SK-N-SH (cell line): ENCODE data around the gene NSL1. TPM values are rescaled to one million over a fixed set of nuclear protein-coding genes. Genes with fewer than 3 reads are reported as not detected.

ENCODE experiments used
- CTCF ChIA-PET: fragments of 300-600, 350-600 bp; formaldehyde crosslinking; extraction: SDS; loops from one replicate; lab custom pipeline; 2021; lab: Yijun Ruan, JAX
- POLR2A ChIA-PET: fragments of 350-600 bp; sonication (Branson Sonifier 250); formaldehyde crosslinking; extraction: SDS; loops from one replicate; lab custom pipeline; 2020; ENCODE audit warnings: antibody characterized with exemption, inconsistent platforms; lab: Yijun Ruan, JAX
- DNase-seq: peaks from one replicate; pipeline ENCODE4 v3.0.0; 2012
- H2AFZ ChIP-seq: fragments of 200-600 bp; sonication (generic); 2 replicates; pipeline ENCODE4 v1.8.1; 2016; ENCODE audit warnings: antibody characterized with exemption, mild to moderate bottlenecking, low read depth
- H3F3A ChIP-seq: fragments of 200-600 bp; sonication (generic); replicated peaks from 2 replicates; pipeline ENCODE3; 2016; ENCODE audit warnings: antibody characterized with exemption, mild to moderate bottlenecking; ENCODE audit not compliant: insufficient read depth
- H3K27ac ChIP-seq, 2 experiments: fragments of 200-500 bp in 1 of 2; fragments of 200-600 bp in 1 of 2; sonication (Bioruptor generic) in 1 of 2; sonication (generic), shearing (Covaris generic) in 1 of 2; 2 replicates each; pipeline versions ENCODE4 v1.5.1 to v1.6.1; 2014 to 2016; ENCODE audit warnings: low read depth in 2 of 2, inconsistent platforms in 1 of 2, low read length in 1 of 2, mild to moderate bottlenecking in 1 of 2, mixed read lengths in 1 of 2
- H3K27me3 ChIP-seq: fragments of 200-600 bp; sonication (generic), shearing (Covaris generic); 2 replicates; pipeline ENCODE4 v1.6.1; 2016; ENCODE audit warnings: mixed run types; ENCODE audit not compliant: insufficient read depth
- H3K36me3 ChIP-seq, 2 experiments: fragments of 200-500 bp in 1 of 2; fragments of 200-600 bp in 1 of 2; sonication (Bioruptor generic) in 1 of 2; sonication (generic) in 1 of 2; replicated peaks in 1 of 2; 2 replicates each; pipeline versions ENCODE3 to v1.5.1; 2014 to 2016; ENCODE audit warnings: low read length in 1 of 2, mild to moderate bottlenecking in 1 of 2; ENCODE audit not compliant: insufficient read depth in 2 of 2, control insufficient read depth in 1 of 2
- H3K4me1 ChIP-seq, 2 experiments: fragments of 200-500 bp in 1 of 2; fragments of 200-600 bp in 1 of 2; sonication (Bioruptor generic) in 1 of 2; sonication (generic), shearing (Covaris generic) in 1 of 2; 2 replicates each; pipeline versions ENCODE4 v1.5.1 to v1.6.1; 2014 to 2016; ENCODE audit warnings: low read depth in 1 of 2, low read length in 1 of 2, mixed run types in 1 of 2; ENCODE audit not compliant: insufficient read depth in 2 of 2, control insufficient read depth in 1 of 2
- H3K4me2 ChIP-seq: fragments of 200-600 bp; sonication (generic), shearing (Covaris generic); 2 replicates; pipeline ENCODE4 v1.6.1; 2017; ENCODE audit warnings: mixed run types
- H3K4me3 ChIP-seq, 2 experiments: fragments of 200-500 bp in 1 of 2; fragments of 200-600 bp in 1 of 2; sonication (Bioruptor generic) in 1 of 2; sonication (generic), shearing (Covaris generic) in 1 of 2; 2 replicates each; pipeline versions ENCODE4 v1.5.1 to v1.8.1; 2014 to 2016; ENCODE audit warnings: low read depth in 2 of 2, inconsistent platforms in 1 of 2, low read length in 1 of 2, mild to moderate bottlenecking in 1 of 2, mixed read lengths in 1 of 2, moderate library complexity in 1 of 2
- H3K79me2 ChIP-seq: fragments of 200-600 bp; sonication (generic); 2 replicates; pipeline ENCODE4 v1.8.1; 2017; ENCODE audit warnings: mild to moderate bottlenecking; ENCODE audit not compliant: insufficient read depth
- H3K9ac ChIP-seq: fragments of 200-600 bp; sonication (generic); 2 replicates; pipeline ENCODE4 v1.6.1; 2017; ENCODE audit warnings: mixed run types
- H3K9me2 ChIP-seq: fragments of 200-600 bp; sonication (generic); 2 replicates; pipeline ENCODE4 v1.6.1; 2017; ENCODE audit warnings: mixed run types
- H3K9me3 ChIP-seq: fragments of 200-600 bp; sonication (generic); 2 replicates; pipeline ENCODE4 v1.6.1; 2017; ENCODE audit warnings: mixed run types, mild to moderate bottlenecking, moderate library complexity
- H4K20me1 ChIP-seq: fragments of 200-600 bp; sonication (generic); 2 replicates; pipeline ENCODE4 v1.6.1; 2017; ENCODE audit warnings: mild to moderate bottlenecking, mixed run types; ENCODE audit not compliant: insufficient read depth
- CHD2 ChIP-seq: fragments of 150-350 bp; IDR thresholded peaks from 2 replicates; pipeline ENCODE4 v1.6.1; 2018; ENCODE audit warnings: low read length; ENCODE audit not compliant: partially characterized antibody
- ELF1 ChIP-seq: IDR thresholded peaks from 2 replicates; pipeline ENCODE4 v1.4.0; 2012
- EP300 ChIP-seq, 2 experiments: IDR thresholded peaks; 2 replicates each; pipeline versions ENCODE4 v1.4.0 to v1.6.1; 2012; ENCODE audit warnings: borderline replicate concordance in 1 of 2, low read depth in 1 of 2, low read length in 1 of 2
- FOXJ3 ChIP-seq: sonication (generic); formaldehyde crosslinking; IDR thresholded peaks from 2 replicates; pipeline ENCODE4 v1.5.1; 2020; ENCODE audit warnings: mild to moderate bottlenecking, missing genetic modification reagents
- GABPA ChIP-seq: IDR thresholded peaks from 2 replicates; pipeline ENCODE4 v1.4.0; 2012; ENCODE audit warnings: low read depth, mild to moderate bottlenecking
- GATA2 ChIP-seq: sonication (generic); formaldehyde crosslinking; IDR thresholded peaks from 2 replicates; pipeline ENCODE4 v1.5.0; 2020; ENCODE audit warnings: mild to moderate bottlenecking, missing genetic modification reagents
- IRF3 ChIP-seq: fragments of 150-350 bp; IDR thresholded peaks from 2 replicates; pipeline ENCODE4 v1.6.1; 2016; ENCODE audit warnings: mild to moderate bottlenecking, low read depth, low read length
- JUND ChIP-seq: IDR thresholded peaks from 2 replicates; pipeline ENCODE4 v1.4.0; 2012
- MEF2A ChIP-seq: IDR thresholded peaks from 2 replicates; pipeline ENCODE4 v1.4.0; 2012; ENCODE audit warnings: low read depth, borderline replicate concordance
- MXI1 ChIP-seq: IDR thresholded peaks from 2 replicates; pipeline ENCODE4 v1.6.1; 2012; ENCODE audit warnings: mild to moderate bottlenecking, low read depth, low read length, improper control_type of control experiment
- NFIC ChIP-seq: IDR thresholded peaks from 2 replicates; pipeline ENCODE4 v1.4.0; 2012; ENCODE audit warnings: borderline replicate concordance
- NRF1 ChIP-seq: IDR thresholded peaks from 2 replicates; pipeline ENCODE4 v1.6.1; 2012; ENCODE audit warnings: low read depth, mild to moderate bottlenecking, low read length
- POLR2AphosphoS5 ChIP-seq: IDR thresholded peaks from 2 replicates; pipeline ENCODE4 v1.6.1; 2012; ENCODE audit warnings: low read depth, low read length
- RAD21 ChIP-seq: IDR thresholded peaks from 2 replicates; pipeline ENCODE4 v1.6.1; 2012; ENCODE audit warnings: mild to moderate bottlenecking, low read length
- RFX5 ChIP-seq: IDR thresholded peaks from 2 replicates; pipeline ENCODE4 v1.6.1; 2012; ENCODE audit warnings: mild to moderate bottlenecking, improper control_type of control experiment, low read length
- SMC3 ChIP-seq: IDR thresholded peaks from 2 replicates; pipeline ENCODE4 v1.6.1; 2012; ENCODE audit warnings: low read depth, low read length, improper control_type of control experiment
- TAF1 ChIP-seq: IDR thresholded peaks from 2 replicates; pipeline ENCODE4 v1.6.1; 2012; ENCODE audit warnings: low read depth, mild to moderate bottlenecking, low read length, moderate library complexity, borderline replicate concordance
- TCF12 ChIP-seq: IDR thresholded peaks from 2 replicates; pipeline ENCODE4 v1.4.0; 2012
- TEAD4 ChIP-seq: IDR thresholded peaks from 2 replicates; pipeline ENCODE4 v1.4.0; 2012; ENCODE audit warnings: mild to moderate bottlenecking, borderline replicate concordance; ENCODE audit not compliant: insufficient read depth
- WGBS: methylation state at CpG from one replicate; pipeline ENCODE4 v1.1.6; 2017; ENCODE audit warnings: low lambda C conversion rate; 5-methylcytosine and 5-hydroxymethylcytosine counted together
- polyA plus RNA-seq, 3 experiments: library from polyadenylated mRNA; depleted of rRNA; stranded (reverse); fragments of >200 nt; gene quantifications; 2 replicates each; pipeline ENCODE4 v1.2.3, GENCODE V29; 2012
- TF ChIP-seq, protein P1 (sequence below): IDR thresholded peaks from 2 replicates; pipeline ENCODE4; 2012
- TF ChIP-seq, protein P2 (sequence below): IDR thresholded peaks from 2 replicates; pipeline ENCODE4 v1.4.0; 2012; ENCODE audit warnings: low read depth, borderline replicate concordance
- TF ChIP-seq, protein P3 (sequence below): IDR thresholded peaks from 2 replicates; pipeline ENCODE4 v1.6.1; 2012; ENCODE audit warnings: mild to moderate bottlenecking, low read depth, low read length, moderate library complexity

The NSL1 gene
- polyA plus RNA-seq, 1 of the 3 experiments (the other 2 are of a cell fraction), result 22.5 TPM

DNA sequence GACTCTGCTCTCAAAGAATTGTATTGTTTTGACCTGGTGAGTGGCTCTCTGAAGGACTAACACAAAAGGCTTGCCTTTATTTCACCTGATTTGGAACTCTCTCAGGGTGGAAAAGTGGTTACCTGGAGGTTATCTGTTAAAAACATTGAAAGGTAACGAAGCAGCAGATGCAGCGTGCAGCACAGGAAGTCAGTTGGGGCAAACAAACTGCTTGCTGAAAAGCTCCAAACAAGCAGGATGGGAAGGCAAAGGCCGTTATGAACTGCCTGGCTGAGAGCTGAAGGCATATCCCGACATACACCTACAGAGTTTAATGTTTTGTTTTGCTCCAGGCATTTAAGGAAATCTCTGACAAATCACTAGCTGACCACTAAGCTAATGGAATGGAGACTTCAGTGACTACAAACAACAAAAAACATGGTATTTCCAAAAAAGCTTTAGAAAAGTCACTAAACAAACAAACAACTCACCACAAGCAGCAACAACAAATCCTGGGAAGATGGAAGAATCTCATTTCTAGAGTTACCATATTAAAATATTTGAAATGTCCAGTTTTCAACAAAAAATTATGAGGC is 47.6 kb downstream of the NSL1 start:
- no peaks in the 10 kb centered on the region for H3K9me2 ChIP-seq
- TF ChIP-seq TCF12, result no peak
- TF ChIP-seq GABPA, result no peak
- no peak for TF ChIP-seq MXI1
- no peak for TF ChIP-seq MEF2A
- TF ChIP-seq, protein P1, sequence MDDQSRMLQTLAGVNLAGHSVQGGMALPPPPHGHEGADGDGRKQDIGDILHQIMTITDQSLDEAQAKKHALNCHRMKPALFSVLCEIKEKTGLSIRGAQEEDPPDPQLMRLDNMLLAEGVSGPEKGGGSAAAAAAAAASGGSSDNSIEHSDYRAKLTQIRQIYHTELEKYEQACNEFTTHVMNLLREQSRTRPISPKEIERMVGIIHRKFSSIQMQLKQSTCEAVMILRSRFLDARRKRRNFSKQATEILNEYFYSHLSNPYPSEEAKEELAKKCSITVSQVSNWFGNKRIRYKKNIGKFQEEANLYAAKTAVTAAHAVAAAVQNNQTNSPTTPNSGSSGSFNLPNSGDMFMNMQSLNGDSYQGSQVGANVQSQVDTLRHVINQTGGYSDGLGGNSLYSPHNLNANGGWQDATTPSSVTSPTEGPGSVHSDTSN, result no peak
- TF ChIP-seq NFIC, result no peak
- no peak for TF ChIP-seq TAF1
- no peak for TF ChIP-seq EP300 (IDR thresholded peaks at IDR 0.05; ENCODE audit: borderline replicate concordance in 1 of 2, low read depth in 1 of 2, low read length in 1 of 2)
- TF ChIP-seq SMC3, result no peak
- no peak overlapping the region for H3K4me3 ChIP-seq
- no peaks in the 10 kb centered on the region for H3K27me3 ChIP-seq
- H3K9me3 ChIP-seq, result no peaks in the 10 kb centered on the region
- no peak overlapping the region for H3K4me2 ChIP-seq
- H3K9ac ChIP-seq, result no peak overlapping the region
- H3K36me3 ChIP-seq, result peaks cover 0 to 10% of the 10 kb centered on the region in 2 experiments
- H2AFZ ChIP-seq, result no peak overlapping the region
- ChIA-PET CTCF (interaction anchor here (1.1 to 3.2 kb wide), 4 partner anchors 8 to 267 kb away, joined by 3 to 14 read pairs (median 4); no protein-coding TSS in a partner anchor), POLR2A (no interaction called here)
- peaks cover 19% of the 10 kb centered on the region for H3K79me2 ChIP-seq
- WGBS, result 88% methylated on average over 4 of the region's 4 CpGs
- DNase-seq, result no peak
- H3K27ac ChIP-seq, result no peak overlapping the region
- H4K20me1 ChIP-seq, result no peaks in the 10 kb centered on the region
- H3K4me1 ChIP-seq, result no peaks in the 10 kb centered on the region; a peak in 1 of 4 replicates
- H3F3A ChIP-seq, result no peaks in the 10 kb centered on the region

- Histone ChIP-seq H3K4me1 (no peaks in the 10 kb centered on the region; a peak in 1 of 4 replicates), H3K79me2 (peaks cover 9% of the 10 kb centered on the region; the same call in 1 of the 2 replicates), H3K9ac (no peak overlapping the region), H4K20me1 (no peaks in the 10 kb centered on the region), H3K4me2 (no peak overlapping the region), H3K9me3 (no peaks in the 10 kb centered on the region), H3K27me3 (no peaks in the 10 kb centered on the region), H3F3A (no peaks in the 10 kb centered on the region), H3K27ac (no peak overlapping the region), H3K4me3 (no peak overlapping the region), H3K36me3 (peaks cover 5 to 6% of the 10 kb centered on the region in 2 experiments), H2AFZ (no peak overlapping the region), H3K9me2 (no peaks in the 10 kb centered on the region)
- no peak for DNase-seq
- 96% methylated on average over 1 of the region's 1 CpG for WGBS
- POLR2A ChIA-PET, result no interaction called here
- CTCF ChIA-PET, result interaction anchor here (5.2 kb wide), 1 partner anchor 12 kb away, joined by 31 read pairs; no protein-coding TSS in a partner anchor
- TF ChIP-seq NFIC, result no peak
- no peak for TF ChIP-seq NRF1
- TF ChIP-seq MXI1, result no peak
- TF ChIP-seq, protein P2, sequence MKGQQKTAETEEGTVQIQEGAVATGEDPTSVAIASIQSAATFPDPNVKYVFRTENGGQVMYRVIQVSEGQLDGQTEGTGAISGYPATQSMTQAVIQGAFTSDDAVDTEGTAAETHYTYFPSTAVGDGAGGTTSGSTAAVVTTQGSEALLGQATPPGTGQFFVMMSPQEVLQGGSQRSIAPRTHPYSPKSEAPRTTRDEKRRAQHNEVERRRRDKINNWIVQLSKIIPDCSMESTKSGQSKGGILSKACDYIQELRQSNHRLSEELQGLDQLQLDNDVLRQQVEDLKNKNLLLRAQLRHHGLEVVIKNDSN, result no peak
- TF ChIP-seq IRF3, result no peak
- no peak for TF ChIP-seq TEAD4
- TF ChIP-seq ELF1, result no peak
- TF ChIP-seq TAF1, result no peak
- TF ChIP-seq FOXJ3 (CRISPR knock-in tag), result no peak
- no peak for TF ChIP-seq RAD21
- TF ChIP-seq EP300 (IDR thresholded peaks at IDR 0.05; ENCODE audit: borderline replicate concordance in 1 of 2, low read depth in 1 of 2, low read length in 1 of 2), result no peak
- no peak for TF ChIP-seq MEF2A
- TF ChIP-seq GABPA, result no peak
- TF ChIP-seq CHD2, result no peak
- no peak for TF ChIP-seq SMC3
- TF ChIP-seq RFX5, result no peak
- TF ChIP-seq GATA2, result no peak
- TF ChIP-seq, protein P3, sequence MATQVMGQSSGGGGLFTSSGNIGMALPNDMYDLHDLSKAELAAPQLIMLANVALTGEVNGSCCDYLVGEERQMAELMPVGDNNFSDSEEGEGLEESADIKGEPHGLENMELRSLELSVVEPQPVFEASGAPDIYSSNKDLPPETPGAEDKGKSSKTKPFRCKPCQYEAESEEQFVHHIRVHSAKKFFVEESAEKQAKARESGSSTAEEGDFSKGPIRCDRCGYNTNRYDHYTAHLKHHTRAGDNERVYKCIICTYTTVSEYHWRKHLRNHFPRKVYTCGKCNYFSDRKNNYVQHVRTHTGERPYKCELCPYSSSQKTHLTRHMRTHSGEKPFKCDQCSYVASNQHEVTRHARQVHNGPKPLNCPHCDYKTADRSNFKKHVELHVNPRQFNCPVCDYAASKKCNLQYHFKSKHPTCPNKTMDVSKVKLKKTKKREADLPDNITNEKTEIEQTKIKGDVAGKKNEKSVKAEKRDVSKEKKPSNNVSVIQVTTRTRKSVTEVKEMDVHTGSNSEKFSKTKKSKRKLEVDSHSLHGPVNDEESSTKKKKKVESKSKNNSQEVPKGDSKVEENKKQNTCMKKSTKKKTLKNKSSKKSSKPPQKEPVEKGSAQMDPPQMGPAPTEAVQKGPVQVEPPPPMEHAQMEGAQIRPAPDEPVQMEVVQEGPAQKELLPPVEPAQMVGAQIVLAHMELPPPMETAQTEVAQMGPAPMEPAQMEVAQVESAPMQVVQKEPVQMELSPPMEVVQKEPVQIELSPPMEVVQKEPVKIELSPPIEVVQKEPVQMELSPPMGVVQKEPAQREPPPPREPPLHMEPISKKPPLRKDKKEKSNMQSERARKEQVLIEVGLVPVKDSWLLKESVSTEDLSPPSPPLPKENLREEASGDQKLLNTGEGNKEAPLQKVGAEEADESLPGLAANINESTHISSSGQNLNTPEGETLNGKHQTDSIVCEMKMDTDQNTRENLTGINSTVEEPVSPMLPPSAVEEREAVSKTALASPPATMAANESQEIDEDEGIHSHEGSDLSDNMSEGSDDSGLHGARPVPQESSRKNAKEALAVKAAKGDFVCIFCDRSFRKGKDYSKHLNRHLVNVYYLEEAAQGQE, result no peak
- TF ChIP-seq POLR2AphosphoS5, result no peak
- no peak for TF ChIP-seq JUND
These were observed 53.2 kb downstream of the NSL1 start for GRCh38 chr1:212738330-212738729.
